Nephron progenitor cell (in vitro differentiated cells): ENCODE results near the gene ZNF221.

Experiments
- DNase-seq: peaks from one replicate; pipeline ENCODE4 v3.0.0; 2021
- H3K27ac Mint-ChIP-seq: 2 replicates; pipeline ENCODE4 v1.8.0; 2021; ENCODE audit warnings: mild to moderate bottlenecking, moderate library complexity, mixed read lengths
- H3K27me3 Mint-ChIP-seq: 2 replicates; pipeline ENCODE4 v1.8.0; 2021; ENCODE audit warnings: mild to moderate bottlenecking, low read depth, mixed read lengths; ENCODE audit not compliant: poor library complexity
- H3K36me3 Mint-ChIP-seq: 2 replicates; pipeline ENCODE4 v1.8.0; 2021; ENCODE audit warnings: low read depth, mixed read lengths
- H3K4me1 Mint-ChIP-seq: 2 replicates; pipeline ENCODE4 v1.8.0; 2021; ENCODE audit warnings: mixed read lengths
- H3K4me3 Mint-ChIP-seq: 2 replicates; pipeline ENCODE4 v1.8.0; 2021; ENCODE audit warnings: mild to moderate bottlenecking, moderate library complexity, mixed read lengths
- H3K9me3 Mint-ChIP-seq: 2 replicates; pipeline ENCODE4 v1.8.0; 2021; ENCODE audit warnings: mild to moderate bottlenecking, moderate library complexity, mixed read lengths
- TF ChIP-seq, protein P1 (sequence below): fragments of 200-600 bp; sonication (generic); IDR thresholded peaks from 2 replicates; pipeline ENCODE4 v1.5.0; 2021; ENCODE audit warnings: antibody characterized with exemption

The ZNF221 gene

DNA sequence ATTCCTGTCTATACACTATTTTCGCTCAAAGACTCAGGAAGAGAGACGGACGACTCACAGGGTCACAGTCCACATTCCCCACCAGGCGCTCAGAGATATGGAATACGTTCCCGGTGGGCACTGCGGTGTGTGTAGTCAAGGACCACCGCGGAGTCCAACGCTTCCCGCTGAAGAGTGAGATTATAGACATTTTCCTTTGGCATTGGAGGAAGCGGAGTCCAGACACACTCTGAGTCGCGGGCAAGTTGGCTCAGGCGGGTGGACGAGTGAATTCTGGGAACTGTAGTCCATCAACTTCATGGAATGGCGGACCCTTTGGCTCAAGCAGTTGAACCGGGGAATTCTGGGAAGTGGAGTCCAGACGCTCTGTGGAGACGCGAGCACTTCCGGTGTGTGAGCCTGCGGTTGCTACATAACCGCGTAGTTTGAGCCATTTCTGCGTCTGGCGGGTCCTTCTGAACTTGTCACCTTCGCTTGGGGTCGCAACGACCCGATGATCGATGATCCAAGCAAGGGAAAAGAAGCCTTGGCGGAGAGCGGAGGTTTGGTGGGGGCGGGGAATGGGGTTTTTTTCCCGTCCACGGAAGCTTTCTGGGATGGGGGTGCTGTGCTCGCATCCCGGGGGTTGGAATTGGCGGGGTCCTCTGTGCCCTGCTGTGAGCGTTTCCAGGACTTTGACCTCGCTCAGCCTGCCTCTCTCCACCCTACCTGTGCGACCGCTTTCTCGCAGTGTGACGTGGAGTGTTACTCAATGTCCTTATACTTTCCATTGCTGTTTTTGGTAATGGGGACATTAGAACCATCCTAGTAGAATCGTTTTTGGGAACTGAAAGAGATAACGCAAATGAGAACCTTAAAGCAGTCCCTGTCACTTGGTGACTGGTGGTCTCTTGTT lies 51.8 kb downstream of the ZNF221 start, which contains the start of gene ZNF230:
ZNF230 (plus strand) TSS at position 392 of the 895 bp plus-strand sequence. CDS start 4,122 bp downstream, outside the sequence.
- TF ChIP-seq, protein P1, sequence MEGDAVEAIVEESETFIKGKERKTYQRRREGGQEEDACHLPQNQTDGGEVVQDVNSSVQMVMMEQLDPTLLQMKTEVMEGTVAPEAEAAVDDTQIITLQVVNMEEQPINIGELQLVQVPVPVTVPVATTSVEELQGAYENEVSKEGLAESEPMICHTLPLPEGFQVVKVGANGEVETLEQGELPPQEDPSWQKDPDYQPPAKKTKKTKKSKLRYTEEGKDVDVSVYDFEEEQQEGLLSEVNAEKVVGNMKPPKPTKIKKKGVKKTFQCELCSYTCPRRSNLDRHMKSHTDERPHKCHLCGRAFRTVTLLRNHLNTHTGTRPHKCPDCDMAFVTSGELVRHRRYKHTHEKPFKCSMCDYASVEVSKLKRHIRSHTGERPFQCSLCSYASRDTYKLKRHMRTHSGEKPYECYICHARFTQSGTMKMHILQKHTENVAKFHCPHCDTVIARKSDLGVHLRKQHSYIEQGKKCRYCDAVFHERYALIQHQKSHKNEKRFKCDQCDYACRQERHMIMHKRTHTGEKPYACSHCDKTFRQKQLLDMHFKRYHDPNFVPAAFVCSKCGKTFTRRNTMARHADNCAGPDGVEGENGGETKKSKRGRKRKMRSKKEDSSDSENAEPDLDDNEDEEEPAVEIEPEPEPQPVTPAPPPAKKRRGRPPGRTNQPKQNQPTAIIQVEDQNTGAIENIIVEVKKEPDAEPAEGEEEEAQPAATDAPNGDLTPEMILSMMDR, result no peak
- peaks cover 55% of the 10 kb centered on the region for H3K9me3 Mint-ChIP-seq
- peaks cover 36% of the 10 kb centered on the region for H3K36me3 Mint-ChIP-seq
- H3K27ac Mint-ChIP-seq, result peak within 1 kb of the TSS; percentile 94
- peaks cover 15% of the 10 kb centered on the region for H3K27me3 Mint-ChIP-seq
- peaks cover 20% of the 10 kb centered on the region for H3K4me1 Mint-ChIP-seq
- peak within 1 kb of the TSS; percentile 96 for H3K4me3 Mint-ChIP-seq
- DNase-seq, result peak; percentile 80

- H3K4me3 Mint-ChIP-seq, result peak overlapping the region; percentile 96
- peaks cover 36% of the 10 kb centered on the region for H3K36me3 Mint-ChIP-seq
- H3K9me3 Mint-ChIP-seq, result peaks cover 62% of the 10 kb centered on the region
- peak; percentile 4 for DNase-seq
- TF ChIP-seq, protein P1, result no peak
- no peak overlapping the region for H3K27ac Mint-ChIP-seq
- H3K4me1 Mint-ChIP-seq, result peaks cover 20% of the 10 kb centered on the region
- peaks cover 13% of the 10 kb centered on the region for H3K27me3 Mint-ChIP-seq
These were observed 52.5 kb downstream of the ZNF221 start for GRCh38 chr19:44003461-44004009.

DNA sequence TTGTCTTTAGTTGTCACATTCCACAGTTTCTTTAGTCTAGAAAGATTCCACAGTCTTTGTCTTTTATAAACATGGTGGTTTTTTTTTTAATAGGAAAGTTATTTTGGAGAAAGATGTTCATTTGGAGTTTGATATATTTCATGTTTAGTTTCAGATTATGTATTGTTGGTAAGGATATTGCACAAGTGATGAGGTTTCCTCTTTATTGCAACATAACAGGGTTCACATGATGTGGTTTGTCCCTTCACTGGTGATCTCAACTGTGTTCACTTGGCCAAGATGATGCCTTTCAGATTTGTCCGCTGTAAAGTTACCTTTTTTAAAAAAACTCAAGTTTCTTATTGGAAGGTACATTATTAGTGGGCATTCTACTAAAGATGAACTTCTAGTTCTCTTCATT lies 54.9 kb downstream of the ZNF221 start:
- DNase-seq, result no peak
- H3K36me3 Mint-ChIP-seq, result peaks cover 57% of the 10 kb centered on the region

DNA sequence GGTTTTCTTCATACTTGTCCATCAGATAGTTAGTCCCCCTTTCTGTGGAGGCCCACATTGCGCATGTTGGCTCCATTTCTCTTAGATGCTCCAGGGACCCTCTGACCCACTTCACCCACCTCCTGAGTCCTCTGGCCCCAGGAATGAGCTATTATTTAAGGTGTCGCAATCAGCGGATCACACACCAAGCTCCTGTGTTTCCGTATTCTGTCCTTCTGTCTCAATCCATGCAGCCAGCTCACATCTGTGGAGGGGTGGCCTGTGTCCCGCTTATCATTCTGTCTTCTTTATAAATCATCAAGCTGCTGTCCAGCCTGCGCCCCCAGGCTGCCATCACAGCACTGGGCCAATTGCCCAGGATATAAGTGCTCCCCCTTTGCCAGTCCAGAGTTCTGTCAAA lies 56.4 kb downstream of the ZNF221 start:
- Mint-ChIP-seq H3K4me1 (peaks cover 14% of the 10 kb centered on the region), H3K36me3 (peaks cover 72% of the 10 kb centered on the region), H3K9me3 (peaks cover 82% of the 10 kb centered on the region), H3K27ac (no peak overlapping the region), H3K27me3 (peaks cover 9% of the 10 kb centered on the region), H3K4me3 (no peak overlapping the region)
- DNase-seq, result no peak
- TF ChIP-seq, protein P1, result no peak

More for the DNA sequence above, 54.9 kb downstream of the ZNF221 start:
- TF ChIP-seq, protein P1, result no peak
- H3K4me3 Mint-ChIP-seq, result no peak overlapping the region
- peaks cover 13% of the 10 kb centered on the region for H3K27me3 Mint-ChIP-seq
- peaks cover 78% of the 10 kb centered on the region for H3K9me3 Mint-ChIP-seq
- no peak overlapping the region for H3K27ac Mint-ChIP-seq
- peaks cover 20% of the 10 kb centered on the region for H3K4me1 Mint-ChIP-seq

DNA sequence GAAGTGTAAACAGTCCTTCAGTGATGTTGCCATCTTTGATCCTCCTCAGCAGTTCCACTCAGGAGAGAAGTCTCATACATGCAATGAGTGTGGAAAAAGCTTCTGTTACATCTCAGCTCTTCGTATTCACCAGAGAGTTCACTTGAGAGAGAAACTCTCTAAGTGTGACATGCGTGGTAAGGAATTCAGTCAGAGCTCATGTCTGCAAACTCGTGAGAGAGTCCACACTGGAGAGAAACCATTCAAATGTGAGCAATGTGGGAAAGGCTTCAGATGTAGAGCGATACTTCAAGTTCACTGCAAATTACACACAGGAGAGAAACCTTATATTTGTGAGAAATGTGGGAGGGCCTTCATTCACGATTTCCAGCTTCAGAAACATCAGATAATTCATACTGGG lies 59.4 kb downstream of the ZNF221 start:
- DNase-seq, result no peak
- Mint-ChIP-seq H3K4me1 (no peaks in the 10 kb centered on the region), H3K9me3 (peaks cover 98% of the 10 kb centered on the region), H3K27me3 (peaks cover 6% of the 10 kb centered on the region), H3K36me3 (peaks cover 83% of the 10 kb centered on the region), H3K27ac (no peak overlapping the region), H3K4me3 (no peak overlapping the region)
- TF ChIP-seq, protein P1, result no peak
